ENCODE results near the gene SAA1. TPM values are rescaled to one million over a fixed set of nuclear protein-coding genes. Genes with fewer than 3 reads are reported as not detected.
"Not testable (repeated sequence)": the region's sequence is repeated elsewhere in the genome, so short reads cannot be mapped to it uniquely, and the experiment has no call there.

The SAA1 gene
- total RNA-seq: not detected in 2 replicates

- intact Hi-C loops (cut with micrococcal nuclease): no loop called here
Observed at GRCh38 chr11:18265949-18266348, at the start of gene SAA1. Gene SAA1 (plus strand): TSS chr11:18266264. CDS start chr11:18266888, 624 bp downstream.

- intact Hi-C loops (cut with micrococcal nuclease): no loop called here
Observed at GRCh38 chr11:18221274-18221876, 44.7 kb upstream of the SAA1 start.

- intact Hi-C loops (cut with micrococcal nuclease): no loop called here
Observed at GRCh38 chr11:18222814-18223421, 43.1 kb upstream of the SAA1 start.

GRCh38 chr11:18223591-18224387, 42.3 kb upstream of the SAA1 start:
- intact Hi-C loops (cut with micrococcal nuclease): no loop called here

- intact Hi-C loops (cut with micrococcal nuclease): no loop called here
Observed at GRCh38 chr11:18225913-18226312, 40.2 kb upstream of the SAA1 start.

GRCh38 chr11:18229501-18229900, 36.6 kb upstream of the SAA1 start:
- intact Hi-C loops (cut with micrococcal nuclease): no loop called here

GRCh38 chr11:18230859-18231258, 35.2 kb upstream of the SAA1 start:
- intact Hi-C loops (cut with micrococcal nuclease): no loop called here

GRCh38 chr11:18233912-18234311, 32.2 kb upstream of the SAA1 start:
- intact Hi-C loops (cut with micrococcal nuclease): no loop called here

- intact Hi-C loops (cut with micrococcal nuclease): no loop called here
Observed at GRCh38 chr11:18235394-18236334, 30.4 kb upstream of the SAA1 start.

GRCh38 chr11:18236664-18237356, 29.3 kb upstream of the SAA1 start, which contains the start of gene SAA4:
Gene SAA4 (minus strand): TSS chr11:18236802. CDS start chr11:18235926, 876 bp downstream.
- intact Hi-C loops (cut with micrococcal nuclease): no loop called here

- intact Hi-C loops (cut with micrococcal nuclease): loop anchor here (5.0 kb wide), 2 partner anchors 228 to 413 kb away; no protein-coding TSS in a partner anchor
Observed at GRCh38 chr11:18239655-18240054, 26.4 kb upstream of the SAA1 start.

- intact Hi-C loops (cut with micrococcal nuclease): loop anchor here (1.0 to 5.0 kb wide), 10 partner anchors 78 to 520 kb away; partner anchors contain the start of genes GTF2H1, HPS5, LDHA and SAAL1
Observed at GRCh38 chr11:18243783-18244362, 22.2 kb upstream of the SAA1 start.

GRCh38 chr11:18245396-18245795, 20.7 kb upstream of the SAA1 start:
- intact Hi-C loops (cut with micrococcal nuclease): loop anchor here (2.0 kb wide), 1 partner anchor 389 kb away; the partner anchor contains the start of gene SPTY2D1

- intact Hi-C loops (cut with micrococcal nuclease): loop anchor here (1.0 kb wide), 2 partner anchors 233 to 280 kb away; partner anchors contain the start of genes SERGEF and TSG101
Observed at GRCh38 chr11:18246379-18247190, 19.5 kb upstream of the SAA1 start.

- intact Hi-C loops (cut with micrococcal nuclease): not testable (repeated sequence)
Observed at GRCh38 chr11:18247191-18247581, 18.9 kb upstream of the SAA1 start.

GRCh38 chr11:18248561-18248960, 17.5 kb upstream of the SAA1 start, which contains the start of gene SAA2:
Gene SAA2 (minus strand): TSS chr11:18248668. CDS start chr11:18248011, 657 bp downstream.
- intact Hi-C loops (cut with micrococcal nuclease): no loop called here

GRCh38 chr11:18253233-18253632, 12.8 kb upstream of the SAA1 start:
- intact Hi-C loops (cut with micrococcal nuclease): no loop called here

- intact Hi-C loops (cut with micrococcal nuclease): no loop called here
Observed at GRCh38 chr11:18253778-18254338, 12.2 kb upstream of the SAA1 start.

All from T-helper 1 cell treated with Interleukin-12 subunit alpha and Interleukin-12 subunit beta and Interleukin-4 antibody, amounts not matched to agents 30 ng/mL and 1 ng/mL, for 36 hours (primary cell).